Brain microvascular endothelial cell (primary cell): ENCODE results near the gene PKD1L1.
"Not testable (repeated sequence)": the region's sequence is repeated elsewhere in the genome, so short reads cannot be mapped to it uniquely, and the experiment has no call there.

ENCODE experiments used
- DNase-seq: peaks from one replicate; pipeline ENCODE4 v3.0.0-alpha.2; 2020
- H3K27ac ChIP-seq: fragments of 250-450 bp; sonication (Bioruptor Pico); 2 replicates; pipeline ENCODE4 v1.5.1; 2020; ENCODE audit warnings: mild to moderate bottlenecking, moderate library complexity
- H3K27me3 ChIP-seq: fragments of 250-450 bp; sonication (Bioruptor Pico); replicated peaks from 2 replicates; pipeline ENCODE4 v1.5.1; 2020; ENCODE audit warnings: mild to moderate bottlenecking
- H3K36me3 ChIP-seq: fragments of 250-450 bp; sonication (Bioruptor Pico); replicated peaks from 2 replicates; pipeline ENCODE4 v1.5.1; 2020; ENCODE audit warnings: mild to moderate bottlenecking
- H3K4me3 ChIP-seq: 2 replicates; pipeline ENCODE4 v1.5.1; 2011; ENCODE audit warnings: low read depth, mild to moderate bottlenecking, control low read depth, low read length, moderate library complexity
- CTCF ChIP-seq: IDR thresholded peaks from 2 replicates; pipeline ENCODE4 v1.5.1; 2011; ENCODE audit warnings: low read depth, mild to moderate bottlenecking, moderate library complexity, low read length, control low read depth, inconsistent platforms; ENCODE audit errors: missing control alignments
- in situ Hi-C: cut with HindIII; loops from 2 replicates; pipeline ENCODE4 v1.10.0; 2017; ENCODE audit warnings: low sequenced_read_pairs, low pct_ligation_motif_present

PKD1L1 gene

DNA sequence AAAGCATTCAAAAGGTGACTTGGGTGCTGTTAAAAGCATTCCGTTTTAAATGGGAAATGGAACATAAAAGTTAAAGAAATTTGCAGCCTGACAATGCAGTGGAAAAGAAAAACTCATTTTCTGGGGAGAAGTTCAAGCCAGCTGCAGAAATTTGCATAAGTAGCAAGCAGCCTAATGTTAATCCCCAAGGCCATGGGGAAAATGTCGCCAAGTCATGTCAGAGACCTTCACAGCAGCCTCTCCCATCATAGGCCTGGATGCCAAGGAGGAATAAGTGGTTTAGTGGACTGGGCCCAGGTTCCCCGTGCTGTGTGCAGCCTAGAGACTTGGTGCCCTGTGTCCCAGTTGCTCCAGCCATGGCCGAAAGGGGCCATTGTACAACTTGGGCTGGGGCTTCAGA is 154.2 kb downstream of the PKD1L1 start:
- in situ Hi-C loops = no loop called here
- H3K27ac ChIP-seq = no peak overlapping the region
- H3K27me3 ChIP-seq = no peaks in the 10 kb centered on the region
- DNase-seq = no peak
- no peak overlapping the region for H3K4me3 ChIP-seq
- H3K36me3 ChIP-seq = no peaks in the 10 kb centered on the region
- TF ChIP-seq CTCF = no peak

DNA sequence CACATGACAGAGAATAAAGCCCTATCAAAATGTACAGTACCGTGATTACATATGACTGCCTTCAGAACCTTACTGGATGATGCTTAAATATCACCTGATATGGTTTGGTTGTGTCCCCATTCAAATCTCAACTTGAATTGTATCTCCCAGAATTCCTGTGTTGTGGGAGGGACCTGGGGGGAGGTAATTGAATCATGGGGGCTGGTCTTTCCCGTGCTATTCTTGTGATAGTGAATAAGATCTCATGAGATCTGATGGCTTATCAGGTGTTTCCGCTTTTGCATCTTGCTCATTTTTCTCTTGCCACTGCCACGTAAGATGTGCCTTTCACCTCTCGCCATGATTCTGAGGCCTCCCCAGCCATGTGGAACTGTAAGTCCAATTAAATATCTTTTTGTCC is 155.1 kb downstream of the PKD1L1 start:
- DNase-seq, H3K36me3 ChIP-seq: not testable (repeated sequence)

DNA sequence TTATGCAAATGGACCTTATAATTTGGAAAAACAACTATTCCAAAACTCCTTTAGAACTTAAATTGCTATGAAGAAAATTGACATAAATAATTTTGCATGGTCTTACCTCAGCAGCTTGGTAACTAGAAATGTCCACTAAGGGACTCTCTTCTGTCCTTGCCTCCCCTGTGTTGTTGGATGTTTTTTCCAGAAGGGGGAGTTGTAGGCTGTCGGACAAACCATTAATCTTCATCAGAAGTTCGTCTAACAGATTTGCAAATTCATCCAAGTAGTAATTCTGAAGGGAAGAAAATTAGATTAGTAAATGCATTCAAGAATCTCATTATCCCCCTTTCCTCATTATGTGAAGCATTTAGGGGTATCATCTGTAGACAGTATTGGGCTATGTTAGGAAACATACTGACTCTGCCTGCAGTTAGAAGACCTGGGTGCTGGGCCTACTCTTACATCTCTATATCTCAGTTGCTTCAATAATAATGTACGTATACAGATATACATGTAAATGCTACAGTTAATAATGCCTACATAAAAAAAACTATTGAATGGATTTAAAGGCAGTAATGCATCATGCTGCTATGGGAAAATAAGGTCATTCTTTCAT is 155.6 kb downstream of the PKD1L1 start:
- TF ChIP-seq CTCF = peak; percentile 74
- peak; percentile 28 for DNase-seq
- H3K27ac ChIP-seq = no peak overlapping the region
- no peaks in the 10 kb centered on the region for H3K36me3 ChIP-seq
- H3K27me3 ChIP-seq = no peaks in the 10 kb centered on the region
- H3K4me3 ChIP-seq = no peak overlapping the region
- in situ Hi-C loops = no loop called here

More for the DNA sequence above, 155.1 kb downstream of the PKD1L1 start:
- in situ Hi-C loops, H3K27me3 ChIP-seq, H3K4me3 ChIP-seq, H3K27ac ChIP-seq: not testable (repeated sequence)

GRCh38 chr7:47791682-47792081 is 156.6 kb downstream of the PKD1L1 start:
- Histone ChIP-seq H3K36me3 (no peaks in the 10 kb centered on the region), H3K27me3 (no peaks in the 10 kb centered on the region), H3K27ac (no peak overlapping the region), H3K4me3 (no peak overlapping the region)
- DNase-seq = no peak
- in situ Hi-C loops = no loop called here
- no peak for TF ChIP-seq CTCF

DNA sequence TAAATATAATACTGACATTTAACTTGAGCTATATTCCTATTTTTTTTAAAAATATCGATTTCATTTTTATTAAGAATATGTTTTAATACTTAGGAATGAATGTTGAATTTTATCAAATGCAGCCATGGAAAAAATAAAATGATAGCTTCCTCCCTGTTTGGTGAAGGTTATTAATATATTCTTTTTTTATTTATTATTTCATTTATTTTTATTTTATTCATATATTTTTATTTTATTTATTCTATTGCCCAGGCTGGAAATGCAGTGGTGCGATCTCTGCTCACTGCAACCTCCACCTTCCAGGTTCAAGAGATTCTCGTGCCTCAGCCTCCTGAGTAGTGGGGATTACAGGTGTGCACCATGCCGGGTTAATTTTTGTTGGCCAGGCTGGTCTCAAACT is 160.2 kb downstream of the PKD1L1 start:
- H3K27me3 ChIP-seq = no peaks in the 10 kb centered on the region
- peak overlapping the region; percentile 95 for H3K27ac ChIP-seq
- no peak for DNase-seq
- no peaks in the 10 kb centered on the region for H3K36me3 ChIP-seq
- no peak for TF ChIP-seq CTCF
- no peak overlapping the region for H3K4me3 ChIP-seq
- in situ Hi-C loops = no loop called here

GRCh38 chr7:47787249-47788069 is 160.8 kb downstream of the PKD1L1 start:
- H3K27ac ChIP-seq = peak overlapping the region; percentile 95
- in situ Hi-C loops = no loop called here
- no peak overlapping the region for H3K4me3 ChIP-seq
- TF ChIP-seq CTCF = no peak
- no peaks in the 10 kb centered on the region for H3K36me3 ChIP-seq
- no peaks in the 10 kb centered on the region for H3K27me3 ChIP-seq
- no peak for DNase-seq
